Omental fat pad (tissue), 4 donors: ENCODE measurements around the gene TMIGD1. TPM values are rescaled to one million over a fixed set of nuclear protein-coding genes. Genes with fewer than 3 reads are reported as not detected.

Experiments
- ATAC-seq: fragments of 150-250 bp; one replicate; pipeline ENCODE4 v1.9.1; 2016; ENCODE audit warnings: mild to moderate bottlenecking, moderate library complexity; ENCODE audit not compliant: low FRiP score
- DNase-seq: peaks from one replicate; pipeline ENCODE4 v3.0.0-alpha.2; 2019; ENCODE audit warnings: low spot score
- total RNA-seq, 4 donors: library from RNA; depleted of rRNA; stranded (reverse); fragments of >200 nt; gene quantifications; one replicate each; pipeline ENCODE4 v1.1.0, GENCODE V29; 2016
- TF ChIP-seq, protein P1 (sequence below), 3 donors: fragments of 450-650 bp; IDR thresholded peaks; one replicate each; pipeline ENCODE4 v1.5.1; 2016 to 2017; ENCODE audit warnings: antibody characterized with exemption in 3 of 3, mild to moderate bottlenecking in 3 of 3, moderate library complexity in 2 of 3

The TMIGD1 gene
- total RNA-seq, 4 donors from 2014 or later: not detected

DNA sequence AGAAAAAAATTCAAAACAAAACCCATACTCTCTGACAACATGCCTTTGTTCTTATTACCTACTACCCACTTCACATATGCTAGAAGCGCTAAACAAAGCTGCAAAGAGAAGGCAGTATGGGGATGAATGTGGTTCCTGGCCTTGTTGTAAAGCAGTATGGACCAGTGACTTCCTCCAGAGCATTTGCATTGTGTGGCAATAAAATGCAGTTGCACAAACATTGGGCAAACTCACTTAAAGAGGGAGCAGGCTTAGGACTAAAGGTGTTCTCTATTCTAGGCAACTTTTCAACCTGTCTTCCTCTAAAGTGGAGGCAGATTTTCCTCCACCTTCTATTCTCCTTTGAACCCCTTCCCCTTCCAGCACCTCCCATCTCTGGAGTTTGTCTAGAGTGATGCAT lies 17.1 kb downstream of the TMIGD1 start:
- TF ChIP-seq, protein P1, sequence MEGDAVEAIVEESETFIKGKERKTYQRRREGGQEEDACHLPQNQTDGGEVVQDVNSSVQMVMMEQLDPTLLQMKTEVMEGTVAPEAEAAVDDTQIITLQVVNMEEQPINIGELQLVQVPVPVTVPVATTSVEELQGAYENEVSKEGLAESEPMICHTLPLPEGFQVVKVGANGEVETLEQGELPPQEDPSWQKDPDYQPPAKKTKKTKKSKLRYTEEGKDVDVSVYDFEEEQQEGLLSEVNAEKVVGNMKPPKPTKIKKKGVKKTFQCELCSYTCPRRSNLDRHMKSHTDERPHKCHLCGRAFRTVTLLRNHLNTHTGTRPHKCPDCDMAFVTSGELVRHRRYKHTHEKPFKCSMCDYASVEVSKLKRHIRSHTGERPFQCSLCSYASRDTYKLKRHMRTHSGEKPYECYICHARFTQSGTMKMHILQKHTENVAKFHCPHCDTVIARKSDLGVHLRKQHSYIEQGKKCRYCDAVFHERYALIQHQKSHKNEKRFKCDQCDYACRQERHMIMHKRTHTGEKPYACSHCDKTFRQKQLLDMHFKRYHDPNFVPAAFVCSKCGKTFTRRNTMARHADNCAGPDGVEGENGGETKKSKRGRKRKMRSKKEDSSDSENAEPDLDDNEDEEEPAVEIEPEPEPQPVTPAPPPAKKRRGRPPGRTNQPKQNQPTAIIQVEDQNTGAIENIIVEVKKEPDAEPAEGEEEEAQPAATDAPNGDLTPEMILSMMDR (IDR thresholded peaks at IDR 0.05): no peak
- ATAC-seq: no peak

DNA sequence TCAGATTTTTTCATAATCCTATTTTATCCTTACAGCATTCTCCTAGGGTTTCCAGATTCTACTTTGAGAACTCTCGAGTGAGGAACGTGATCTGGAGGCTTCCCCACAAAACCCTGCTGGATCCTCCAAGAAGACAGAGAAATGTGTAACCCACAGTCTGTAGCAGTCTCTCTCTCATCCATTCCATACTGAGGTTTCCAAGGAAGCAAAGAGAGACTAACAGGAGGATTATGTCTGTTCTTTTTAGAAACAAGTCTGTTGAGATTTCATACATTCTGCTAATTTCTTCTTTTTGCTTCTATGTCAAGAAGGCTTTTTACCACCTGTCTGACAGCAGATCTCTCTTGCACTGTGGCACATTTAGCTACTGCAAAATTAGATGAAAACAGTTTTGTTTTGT lies 18.8 kb downstream of the TMIGD1 start:
- DNase-seq: no peak
- no peak for ATAC-seq
- TF ChIP-seq, protein P1 (IDR thresholded peaks at IDR 0.05): no peak

More for the DNA sequence above, 17.1 kb downstream of the TMIGD1 start:
- no peak for DNase-seq

DNA sequence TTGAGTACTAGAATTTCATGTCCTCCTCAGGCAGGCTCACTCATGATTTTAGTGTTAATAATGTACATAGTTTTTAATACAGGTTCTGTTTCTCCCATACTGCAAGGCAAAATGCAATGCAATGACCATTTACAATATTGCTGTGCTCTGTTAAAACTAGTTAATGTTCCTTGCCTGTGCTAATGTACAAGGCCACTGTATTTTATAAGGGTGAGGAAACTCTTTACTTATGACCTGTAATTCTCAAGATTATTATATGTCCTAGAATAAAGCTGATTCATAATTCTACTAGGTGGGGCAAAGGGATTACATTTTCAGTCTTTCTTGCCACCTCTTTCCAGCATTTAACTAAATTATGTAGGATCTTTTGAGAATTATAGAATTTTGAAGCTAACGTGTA lies 19.4 kb downstream of the TMIGD1 start:
- no peak for ATAC-seq
- TF ChIP-seq, protein P1 (IDR thresholded peaks at IDR 0.05): no peak
- DNase-seq: no peak

DNA sequence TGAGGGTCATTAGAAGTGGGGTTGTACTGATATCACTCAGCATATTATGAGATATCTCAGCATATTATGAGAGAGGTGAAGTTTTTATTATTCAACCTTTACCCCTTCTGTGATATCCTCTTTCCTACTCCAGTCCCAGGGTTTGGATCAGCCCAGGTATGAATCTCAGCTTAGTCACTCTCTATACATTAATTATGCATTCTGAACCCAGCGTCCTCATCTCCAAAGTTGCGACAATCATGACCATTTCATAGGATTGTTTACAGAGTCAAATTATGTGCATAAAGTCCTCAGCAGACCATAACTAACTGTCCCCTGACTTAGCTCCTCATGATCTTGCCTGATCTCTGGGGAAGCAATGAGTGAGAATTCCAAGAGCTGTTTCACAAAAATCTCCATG lies 21.6 kb downstream of the TMIGD1 start:
- ATAC-seq (no peak), DNase-seq (no peak)
- TF ChIP-seq, protein P1 (IDR thresholded peaks at IDR 0.05): no peak

DNA sequence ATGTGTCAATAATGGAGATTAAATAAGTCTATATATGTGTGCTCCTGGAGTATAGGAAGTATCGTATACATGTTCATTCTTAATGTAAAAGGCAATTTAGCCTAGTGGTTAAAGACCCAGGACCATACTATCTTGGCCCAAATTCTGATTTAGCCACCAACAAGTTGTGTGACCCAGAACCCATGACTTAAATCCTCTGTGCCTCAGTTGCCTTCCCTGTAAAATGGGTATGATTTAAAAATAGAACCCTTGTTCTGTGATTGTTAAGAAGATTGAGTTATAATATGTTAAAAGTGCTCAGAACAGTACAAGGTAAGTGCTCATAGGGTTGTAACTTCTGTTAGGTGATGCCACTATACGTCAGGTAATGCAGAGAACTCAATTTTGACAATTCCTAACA lies 23.3 kb downstream of the TMIGD1 start:
- DNase-seq: no peak
- ATAC-seq: no peak
- TF ChIP-seq, protein P1 (IDR thresholded peaks at IDR 0.05): no peak

DNA sequence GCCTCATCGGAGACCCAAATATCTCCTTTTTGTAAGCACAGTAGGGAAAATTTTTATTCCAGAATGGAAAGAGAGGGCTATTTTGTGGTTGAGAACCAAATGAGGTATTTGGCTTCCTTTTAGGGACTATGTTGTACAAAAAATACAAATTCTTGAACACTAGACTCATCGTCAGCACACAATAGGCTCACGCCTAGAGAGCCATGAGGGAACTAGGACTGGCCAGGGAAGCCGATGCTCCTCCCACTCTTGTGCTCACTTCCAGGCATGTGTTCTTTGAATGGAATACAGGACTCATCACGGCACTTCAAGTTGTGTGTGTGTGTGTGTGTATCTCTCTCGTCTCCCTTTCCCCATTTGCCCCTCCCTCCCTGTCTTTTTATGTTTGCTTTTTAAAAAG lies 24.3 kb downstream of the TMIGD1 start:
- TF ChIP-seq, protein P1 (IDR thresholded peaks at IDR 0.05): no peak
- ATAC-seq: no peak
- DNase-seq: no peak

DNA sequence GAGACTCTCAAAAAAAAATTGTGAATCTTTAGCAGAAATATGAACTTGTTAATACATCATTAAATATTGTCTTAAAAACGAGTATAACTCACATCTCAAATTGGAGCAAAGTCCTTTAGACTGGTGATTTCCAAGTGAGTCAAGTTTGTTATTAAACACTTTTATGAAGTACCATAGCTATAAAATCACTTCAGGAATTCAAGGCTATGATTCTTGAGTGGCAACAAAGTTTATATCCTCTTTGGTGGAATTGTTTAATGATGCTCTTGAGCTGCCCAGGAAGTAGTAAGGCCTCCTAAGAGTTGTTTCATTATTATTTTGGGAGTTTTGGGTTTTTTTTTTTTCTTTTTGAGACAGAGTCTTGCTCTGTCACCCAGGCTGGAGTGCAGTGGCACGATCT lies 25.5 kb downstream of the TMIGD1 start:
- no peak for ATAC-seq
- TF ChIP-seq, protein P1 (IDR thresholded peaks at IDR 0.05): no peak
- no peak for DNase-seq
